HG02981 (cell line): ENCODE data around the gene ZNF160.

Experiments used
- ATAC-seq: cut with Tn5 transposase; IDR thresholded peaks from one replicate; pipeline ENCODE4 v1.9.1; 2021; ENCODE audit warnings: mild to moderate bottlenecking, moderate library complexity; ENCODE audit not compliant: unreplicated experiment

Gene ZNF160

DNA sequence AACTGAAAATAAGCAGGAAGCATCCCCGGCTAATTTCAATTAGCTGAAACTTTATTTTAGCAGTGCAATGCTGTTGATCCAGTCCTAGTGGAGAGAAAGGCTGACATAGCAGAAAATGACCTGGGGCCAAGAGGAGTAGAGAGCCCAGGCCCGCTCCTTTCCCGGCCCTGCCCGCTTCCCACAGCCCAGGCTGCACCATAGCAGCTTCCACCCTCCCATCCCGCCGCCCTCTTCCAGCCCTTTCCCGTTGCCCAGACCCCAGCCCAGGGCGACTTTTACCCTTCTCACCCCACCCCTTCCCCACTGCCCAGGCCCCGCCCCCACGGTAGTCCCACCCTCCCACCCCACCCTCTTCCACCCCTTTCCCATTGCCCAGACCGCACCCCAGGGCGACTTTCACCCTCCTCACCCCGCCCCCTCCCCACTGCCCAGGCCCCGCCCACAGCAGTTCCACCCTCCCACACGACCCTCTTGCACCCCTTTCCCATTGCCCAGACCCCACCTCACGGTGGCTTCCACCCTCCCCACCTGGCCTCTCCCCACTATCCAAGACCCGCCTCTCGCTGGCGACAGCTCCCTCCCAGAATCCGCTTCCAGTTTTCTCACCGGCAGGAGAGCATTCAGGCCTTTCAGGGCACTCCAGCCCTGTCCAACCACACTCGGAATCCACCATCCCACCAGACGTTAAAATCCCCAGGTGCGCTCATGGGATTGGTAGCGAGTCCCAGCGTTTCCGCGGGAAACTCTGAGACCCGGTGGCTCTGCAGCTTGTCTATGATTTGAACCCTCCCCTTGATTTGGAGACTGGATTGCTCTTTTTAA, 8.3 kb downstream of the ZNF160 start:
- no peak for ATAC-seq

DNA sequence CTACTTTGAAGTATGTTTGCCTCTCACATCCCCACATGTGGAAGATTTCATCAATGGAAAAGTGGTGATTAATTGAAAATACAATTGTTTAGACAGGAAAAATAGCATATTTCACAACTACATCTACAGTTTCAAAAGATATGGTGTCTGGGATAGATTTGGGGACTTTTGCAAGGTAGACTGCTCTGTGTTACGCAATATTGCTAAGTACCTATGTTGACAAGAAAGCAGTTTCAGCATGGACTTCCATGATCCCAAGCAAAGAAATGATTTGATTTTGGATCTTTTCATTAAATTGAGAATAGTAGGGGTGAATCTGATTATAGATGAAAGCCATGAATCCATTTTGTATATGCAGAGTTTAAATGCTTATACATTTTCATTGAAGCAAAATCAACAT, 10.5 kb downstream of the ZNF160 start:
- no peak for ATAC-seq

DNA sequence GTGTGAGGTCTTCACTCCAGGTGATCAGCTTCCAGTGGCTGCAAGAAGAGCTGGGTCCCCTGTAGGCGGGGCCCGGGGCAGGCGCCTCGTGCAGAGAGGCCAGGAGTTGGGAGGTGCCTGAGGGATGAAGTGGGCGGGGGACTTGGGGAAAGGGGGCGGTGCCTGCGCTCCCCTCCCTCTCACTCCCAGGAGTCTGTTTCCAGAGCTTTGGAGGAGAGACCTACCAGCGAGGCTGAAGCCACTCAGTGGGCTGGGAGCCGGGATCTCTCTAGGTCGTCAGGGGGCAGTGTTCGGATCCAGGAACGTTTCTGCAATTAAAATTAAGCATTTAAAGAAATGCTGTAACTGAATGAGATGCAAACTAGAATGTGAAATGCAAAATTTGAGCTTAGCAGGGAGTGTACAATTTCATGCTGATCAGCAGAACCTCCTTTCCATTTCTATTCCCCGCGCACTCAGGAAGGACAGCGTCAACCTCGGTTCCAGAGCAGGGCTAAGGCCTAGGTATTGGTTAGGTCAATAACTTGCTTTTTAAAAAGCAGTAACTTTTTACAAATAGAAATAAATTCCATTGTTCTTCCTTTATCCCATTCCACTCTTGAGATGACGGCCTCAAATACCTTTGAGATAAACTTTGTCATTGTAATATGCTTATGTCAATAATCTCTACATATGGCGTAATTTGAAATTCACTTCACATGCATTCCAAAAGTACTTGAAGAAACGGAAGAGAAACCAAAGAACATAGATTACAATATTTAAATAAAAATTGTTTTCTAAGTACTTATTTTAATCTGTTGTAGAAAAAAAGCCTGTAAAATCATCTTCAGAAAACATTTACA, 11.6 kb downstream of the ZNF160 start:
- no peak for ATAC-seq

- no peak for ATAC-seq
Observed at GRCh38 chr19:53088091-53088490, 15.1 kb downstream of the ZNF160 start.

GRCh38 chr19:53086949-53087348, 16.3 kb downstream of the ZNF160 start:
- ATAC-seq = no peak

DNA sequence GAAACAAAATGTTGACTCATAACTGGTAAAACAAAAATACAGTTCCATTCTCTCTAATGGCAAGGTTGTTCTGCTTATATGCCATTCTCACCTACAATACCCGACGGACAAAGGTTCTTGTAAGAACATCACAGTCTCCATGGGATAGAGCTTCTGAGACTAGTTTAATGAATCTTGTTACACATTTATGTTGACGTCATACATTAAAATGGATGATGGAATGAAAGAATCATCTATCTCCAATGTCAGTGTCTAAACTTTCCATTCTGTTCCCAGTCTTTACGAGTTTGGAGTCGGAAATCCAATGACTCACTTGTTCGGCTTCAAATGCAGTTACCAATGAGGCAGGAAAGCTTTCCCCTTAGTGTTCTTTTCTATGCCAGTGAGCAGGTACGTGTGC, 17.7 kb downstream of the ZNF160 start:
- no peak for ATAC-seq

- no peak for ATAC-seq
Observed at GRCh38 chr19:53082929-53083328, 20.3 kb downstream of the ZNF160 start.

DNA sequence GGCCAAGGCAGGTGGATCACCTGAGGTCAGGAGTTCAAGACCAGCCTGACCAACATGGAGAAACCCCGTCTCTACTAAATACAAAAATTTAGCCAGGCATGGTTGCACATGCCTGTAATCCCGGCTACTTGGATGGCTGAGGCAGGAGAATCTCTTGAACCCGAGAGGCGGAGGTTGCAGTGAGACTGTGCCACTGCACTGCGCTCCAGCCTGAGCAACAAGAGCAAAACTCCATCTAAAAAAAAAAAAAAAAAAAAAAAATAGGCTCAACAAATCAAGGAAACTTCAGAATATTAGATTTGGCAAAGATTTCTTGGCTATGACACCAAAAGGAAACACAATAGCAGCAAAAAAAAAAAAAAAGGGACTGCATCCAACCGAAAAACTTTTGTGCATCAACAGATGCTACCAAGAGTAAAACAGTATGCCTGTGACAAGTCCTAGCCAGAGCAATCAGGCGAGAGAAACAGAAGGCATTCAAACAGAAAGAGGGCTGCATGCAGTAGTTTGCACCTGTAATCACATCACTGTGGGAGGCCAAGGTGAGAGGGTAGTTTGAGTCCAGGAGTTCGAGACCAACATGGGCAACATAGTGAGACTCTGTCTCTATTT, 23.8 kb downstream of the ZNF160 start:
- ATAC-seq = no peak

DNA sequence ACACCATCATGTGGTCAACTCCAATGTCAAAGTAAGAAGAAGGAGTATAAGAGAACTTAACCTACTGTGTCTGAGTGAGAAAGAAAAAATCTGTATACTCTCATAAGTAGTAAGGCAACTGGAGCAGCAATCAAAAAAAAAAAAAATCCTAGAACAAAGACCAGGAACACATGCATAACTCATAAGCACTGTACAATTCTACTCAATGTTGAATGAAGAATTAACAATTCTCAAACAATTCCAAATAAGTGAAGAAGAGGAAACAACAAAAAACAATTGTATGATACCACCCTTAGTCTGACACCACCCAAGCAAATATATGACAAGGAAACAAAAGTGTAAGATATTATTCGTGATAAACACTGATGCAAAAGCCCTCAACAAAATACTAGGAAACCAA, 24.6 kb downstream of the ZNF160 start:
- ATAC-seq = no peak

DNA sequence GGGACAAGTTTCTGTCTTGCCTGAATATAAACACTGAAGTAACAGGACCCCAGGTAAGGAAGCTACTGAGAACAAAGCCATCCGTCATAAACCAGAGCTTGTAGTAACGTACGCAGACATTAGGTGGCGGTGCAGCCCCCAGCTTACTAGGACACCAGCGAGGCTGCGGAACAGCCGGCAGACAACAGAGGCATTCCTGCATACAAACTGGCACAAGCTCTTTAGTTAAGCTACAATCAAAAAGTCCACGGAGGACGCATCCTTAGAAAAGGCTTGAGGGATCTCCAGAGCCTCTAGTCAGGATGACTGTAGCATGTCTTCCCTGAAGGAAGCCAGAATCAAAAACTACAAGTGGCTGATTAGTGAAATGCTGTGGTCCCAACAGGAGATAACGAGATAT, 26.2 kb downstream of the ZNF160 start:
- no peak for ATAC-seq

DNA sequence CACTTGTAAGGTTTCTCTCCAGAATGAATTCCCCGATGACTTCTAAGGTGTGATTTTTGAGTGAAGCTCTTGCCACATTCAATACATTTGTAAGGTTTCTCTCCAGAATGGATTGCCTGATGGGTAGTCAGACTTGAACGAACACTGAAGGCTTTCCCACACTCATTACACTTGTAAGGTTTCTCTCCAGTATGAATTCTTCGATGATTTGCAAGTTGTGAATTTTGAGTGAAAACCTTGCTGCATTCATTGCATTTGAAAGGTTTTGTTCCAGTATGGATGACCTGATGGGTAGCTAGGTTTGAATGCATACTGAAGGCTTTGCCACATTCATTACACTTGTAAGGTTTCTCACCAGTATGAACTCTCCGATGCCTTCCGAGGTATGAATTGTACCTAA, 34.4 kb downstream of the ZNF160 start:
- ATAC-seq = no peak

DNA sequence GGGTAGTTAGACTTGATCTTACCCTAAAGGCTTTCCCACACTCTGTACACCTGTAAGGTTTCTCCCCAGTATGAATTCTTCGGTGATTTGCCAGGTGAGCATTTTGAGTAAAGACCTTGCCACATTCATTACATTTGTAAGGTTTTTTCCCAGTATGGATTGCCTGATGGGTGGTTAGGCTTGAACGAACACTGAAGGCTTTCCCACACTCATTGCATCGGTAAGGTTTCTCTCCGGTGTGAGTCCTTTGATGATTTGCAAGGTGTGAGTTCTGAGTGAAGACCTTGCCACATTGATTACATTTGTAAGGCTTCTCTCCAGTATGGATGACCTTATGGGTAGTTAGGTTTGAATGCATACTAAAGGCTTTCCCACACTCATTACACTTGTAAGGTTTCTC, 35.0 kb downstream of the ZNF160 start:
- ATAC-seq = no peak

GRCh38 chr19:53057904-53058580, 45.2 kb downstream of the ZNF160 start:
- no peak for ATAC-seq

GRCh38 chr19:53055117-53055516, 48.1 kb downstream of the ZNF160 start:
- ATAC-seq = no peak

- ATAC-seq = no peak
Observed at GRCh38 chr19:53047379-53047778, 55.8 kb downstream of the ZNF160 start.

DNA sequence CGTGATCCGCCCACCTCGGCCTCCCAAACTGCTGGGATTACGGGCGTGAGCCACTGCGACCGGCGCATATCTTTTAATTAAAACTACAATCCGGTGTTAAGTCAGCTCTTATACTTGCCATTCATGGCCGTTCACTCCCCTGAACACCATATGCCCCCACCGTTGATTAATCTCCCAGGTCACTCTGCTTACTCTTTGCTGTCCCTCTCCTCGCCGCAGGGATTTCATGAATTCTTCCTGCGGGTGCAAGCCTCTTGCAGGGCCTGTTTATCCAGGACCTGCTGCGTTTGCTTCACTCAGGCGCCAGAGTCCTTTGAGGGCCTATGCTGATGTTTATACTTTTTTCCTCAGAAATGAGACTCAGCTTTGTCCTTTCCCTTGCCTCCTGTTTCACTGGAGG, 57.7 kb downstream of the ZNF160 start:
- no peak for ATAC-seq

DNA sequence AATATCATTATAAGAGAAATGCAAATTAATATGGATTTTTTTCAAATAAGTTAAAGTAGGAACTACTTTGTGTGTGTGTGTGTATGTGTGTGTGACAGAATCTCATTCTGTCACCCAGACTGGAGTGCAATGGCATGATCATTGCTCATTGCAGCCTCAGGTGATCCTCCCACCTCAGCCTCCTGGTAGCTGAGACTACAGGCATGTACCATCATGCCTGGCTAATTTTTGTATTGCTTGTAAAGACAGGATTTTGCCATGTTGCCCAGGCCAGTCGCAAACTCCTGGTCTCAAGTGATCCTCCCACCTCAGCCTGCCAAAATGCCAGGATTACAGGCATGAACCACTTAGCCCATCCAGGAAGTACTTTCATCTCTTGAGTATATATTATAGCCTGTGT, 61.9 kb downstream of the ZNF160 start:
- ATAC-seq = no peak

GRCh38 chr19:53037101-53038097, 65.8 kb downstream of the ZNF160 start:
- no peak for ATAC-seq

GRCh38 chr19:53034948-53035675, 68.1 kb downstream of the ZNF160 start:
- ATAC-seq = no peak
